Measurements from ENCODE around the gene GJB6.

DNA sequence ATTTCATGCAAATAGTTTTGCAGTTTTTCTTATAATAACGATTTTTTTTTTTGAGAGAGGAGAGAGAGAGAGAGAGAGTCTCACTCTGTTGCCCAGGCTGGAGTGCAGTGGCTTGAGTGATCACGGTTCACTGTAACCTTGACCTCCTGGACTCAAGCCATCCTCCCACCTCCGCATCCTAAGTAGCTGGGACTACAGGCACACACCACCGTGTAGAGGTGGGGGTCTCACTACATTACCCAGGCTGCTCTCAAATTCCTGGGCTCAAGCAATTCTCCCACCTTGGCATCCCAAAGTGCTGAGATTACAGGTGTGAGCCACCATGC lies 26.8 kb upstream of the GJB6 start:
- TF ChIP-seq, protein P1, sequence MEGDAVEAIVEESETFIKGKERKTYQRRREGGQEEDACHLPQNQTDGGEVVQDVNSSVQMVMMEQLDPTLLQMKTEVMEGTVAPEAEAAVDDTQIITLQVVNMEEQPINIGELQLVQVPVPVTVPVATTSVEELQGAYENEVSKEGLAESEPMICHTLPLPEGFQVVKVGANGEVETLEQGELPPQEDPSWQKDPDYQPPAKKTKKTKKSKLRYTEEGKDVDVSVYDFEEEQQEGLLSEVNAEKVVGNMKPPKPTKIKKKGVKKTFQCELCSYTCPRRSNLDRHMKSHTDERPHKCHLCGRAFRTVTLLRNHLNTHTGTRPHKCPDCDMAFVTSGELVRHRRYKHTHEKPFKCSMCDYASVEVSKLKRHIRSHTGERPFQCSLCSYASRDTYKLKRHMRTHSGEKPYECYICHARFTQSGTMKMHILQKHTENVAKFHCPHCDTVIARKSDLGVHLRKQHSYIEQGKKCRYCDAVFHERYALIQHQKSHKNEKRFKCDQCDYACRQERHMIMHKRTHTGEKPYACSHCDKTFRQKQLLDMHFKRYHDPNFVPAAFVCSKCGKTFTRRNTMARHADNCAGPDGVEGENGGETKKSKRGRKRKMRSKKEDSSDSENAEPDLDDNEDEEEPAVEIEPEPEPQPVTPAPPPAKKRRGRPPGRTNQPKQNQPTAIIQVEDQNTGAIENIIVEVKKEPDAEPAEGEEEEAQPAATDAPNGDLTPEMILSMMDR (IDR thresholded peaks at IDR 0.05; ENCODE audit: insufficient read depth, low read length) = no peak
- TF ChIP-seq POLR2AphosphoS5 (IDR thresholded peaks at IDR 0.05; ENCODE audit: low read depth) = no peak
